ENCODE measurements around the gene RPTN.
"Not testable (repeated sequence)": the region's sequence is repeated elsewhere in the genome, so short reads cannot be mapped to it uniquely, and the experiment has no call there.

Gene RPTN

GRCh38 chr1:152165286-152166077 lies 6.5 kb upstream of the RPTN start:
- DNase-seq (ENCODE audit: low read depth) = no peak

- DNase-seq (ENCODE audit: low read depth) = no peak
These were observed 5.6 kb upstream of the RPTN start for GRCh38 chr1:152164517-152165136.

GRCh38 chr1:152162792-152163463 lies 3.9 kb upstream of the RPTN start:
- no peak for DNase-seq (ENCODE audit: low read depth)

- no peak for DNase-seq (ENCODE audit: low read depth)
These were observed 1.5 kb upstream of the RPTN start for GRCh38 chr1:152160576-152160975.

- DNase-seq (ENCODE audit: low read depth) = no peak
These were observed 5.0 kb downstream of the RPTN start for GRCh38 chr1:152153996-152154395.

- no peak for DNase-seq (ENCODE audit: low read depth)
These were observed 7.4 kb downstream of the RPTN start for GRCh38 chr1:152151646-152152045.

- no peak for DNase-seq (ENCODE audit: low read depth)
These were observed 10.0 kb downstream of the RPTN start for GRCh38 chr1:152148981-152149380.

- DNase-seq (ENCODE audit: low read depth) = no peak
These were observed 11.0 kb downstream of the RPTN start for GRCh38 chr1:152148051-152148450.

- DNase-seq (ENCODE audit: low read depth) = no peak
These were observed 13.3 kb downstream of the RPTN start for GRCh38 chr1:152145769-152146168.

- DNase-seq (ENCODE audit: low read depth) = not testable (repeated sequence)
These were observed 14.3 kb downstream of the RPTN start for GRCh38 chr1:152144674-152145183.

GRCh38 chr1:152143150-152143887 lies 15.7 kb downstream of the RPTN start:
- DNase-seq (ENCODE audit: low read depth) = no peak

GRCh38 chr1:152141971-152142584 lies 16.9 kb downstream of the RPTN start:
- DNase-seq (ENCODE audit: low read depth) = no peak

- no peak for DNase-seq (ENCODE audit: low read depth)
These were observed 21.8 kb downstream of the RPTN start for GRCh38 chr1:152137215-152137614.

GRCh38 chr1:152130186-152130585 lies 28.8 kb downstream of the RPTN start:
- no peak for DNase-seq (ENCODE audit: low read depth)

- DNase-seq (ENCODE audit: low read depth) = no peak
These were observed 31.4 kb downstream of the RPTN start for GRCh38 chr1:152127673-152128072.

- DNase-seq (ENCODE audit: low read depth) = no peak
These were observed 33.1 kb downstream of the RPTN start for GRCh38 chr1:152125834-152126443.

- DNase-seq (ENCODE audit: low read depth) = no peak
These were observed 40.1 kb downstream of the RPTN start for GRCh38 chr1:152118915-152119314.

- DNase-seq (ENCODE audit: low read depth) = no peak
These were observed 43.7 kb downstream of the RPTN start, which contains the start of gene TCHH for GRCh38 chr1:152115344-152115743. TSS of gene TCHH (minus strand) at chr1:152115444. CDS start at chr1:152114080, 1,364 bp downstream.

GRCh38 chr1:152112885-152113432 lies 46.1 kb downstream of the RPTN start:
- DNase-seq (ENCODE audit: low read depth) = no peak

- DNase-seq (ENCODE audit: low read depth) = no peak
These were observed 46.7 kb downstream of the RPTN start for GRCh38 chr1:152112101-152112884.

Data from stimulated activated CD4-positive, alpha-beta T cell treated with anti-CD3 and anti-CD28 coated beads, Interleukin-2, amount 100 ng/mL, for 4 hours (primary cell).